GM23338 (cell line): ENCODE measurements around the gene MYH15. TPM values are rescaled to one million over a fixed set of nuclear protein-coding genes. Genes with fewer than 3 reads are reported as not detected.

ENCODE experiments used
- ATAC-seq: fragments of 200-7000 bp; cut with Tn5 transposase; 3 replicates; pipeline ENCODE4 v1.9.1; 2020
- DNase-seq: peaks from one replicate; pipeline ENCODE4 v3.0.0-alpha.2; 2015; ENCODE audit warnings: low spot score
- H2AFZ ChIP-seq: fragments of 200-600 bp; sonication (generic); 2 replicates; pipeline ENCODE4 v1.8.0; 2016; ENCODE audit warnings: antibody characterized with exemption, mild to moderate bottlenecking, moderate library complexity
- H3F3A ChIP-seq: fragments of 200-600 bp; sonication (generic); replicated peaks from 2 replicates; pipeline ENCODE4 v1.8.0; 2017; ENCODE audit warnings: antibody characterized with exemption, mixed run types, low read depth
- H3K27ac ChIP-seq: fragments of 200-600 bp; sonication (generic); 2 replicates; pipeline ENCODE4 v1.6.1; 2016; ENCODE audit warnings: low read depth
- H3K27me3 ChIP-seq: fragments of 200-600 bp; sonication (generic); 2 replicates; pipeline ENCODE4 v1.8.0; 2016; ENCODE audit warnings: mild to moderate bottlenecking, mixed run types, moderate library complexity; ENCODE audit not compliant: insufficient read depth
- H3K36me3 ChIP-seq: fragments of 200-600 bp; sonication (generic); 2 replicates; pipeline ENCODE4 v1.8.0; 2016; ENCODE audit warnings: mild to moderate bottlenecking; ENCODE audit not compliant: insufficient read depth
- H3K4me1 ChIP-seq: fragments of 200-600 bp; sonication (generic); 2 replicates; pipeline ENCODE4 v1.8.0; 2016; ENCODE audit warnings: mild to moderate bottlenecking, moderate library complexity; ENCODE audit not compliant: insufficient read depth
- H3K4me2 ChIP-seq: fragments of 200-600 bp; sonication (generic); 2 replicates; pipeline ENCODE4 v1.7.1; 2017; ENCODE audit warnings: mixed run types
- H3K4me3 ChIP-seq: fragments of 200-600 bp; sonication (generic); 2 replicates; pipeline ENCODE4 v1.6.1; 2016; ENCODE audit warnings: mixed run types
- H3K79me2 ChIP-seq: fragments of 200-600 bp; sonication (generic); replicated peaks from 2 replicates; pipeline ENCODE4 v1.8.0; 2017; ENCODE audit warnings: mild to moderate bottlenecking; ENCODE audit not compliant: insufficient read depth
- H3K9me2 ChIP-seq: fragments of 200-600 bp; sonication (generic); 2 replicates; pipeline ENCODE4 v1.8.0; 2017; ENCODE audit not compliant: insufficient read depth
- H4K20me1 ChIP-seq: fragments of 200-600 bp; sonication (generic); replicated peaks from 2 replicates; pipeline ENCODE4 v1.8.0; 2017; ENCODE audit warnings: mild to moderate bottlenecking; ENCODE audit not compliant: insufficient read depth
- H3K27ac Mint-ChIP-seq: 2 replicates; pipeline ENCODE4 v1.8.0; 2020; ENCODE audit warnings: inconsistent platforms, mild to moderate bottlenecking, moderate library complexity, mixed read lengths
- H3K27me3 Mint-ChIP-seq: 3 replicates; pipeline ENCODE4 v1.8.0; 2022; ENCODE audit warnings: low read depth, mild to moderate bottlenecking, moderate library complexity, mixed read lengths, inconsistent platforms; ENCODE audit not compliant: insufficient read depth, poor library complexity
- H3K36me3 Mint-ChIP-seq: 3 replicates; pipeline ENCODE4 v1.8.0; 2021; ENCODE audit warnings: low read depth, mild to moderate bottlenecking, inconsistent platforms, moderate library complexity, mixed read lengths
- H3K4me1 Mint-ChIP-seq: 3 replicates; pipeline ENCODE4 v1.8.0; 2020; ENCODE audit warnings: mild to moderate bottlenecking, inconsistent platforms, mixed read lengths
- H3K4me3 Mint-ChIP-seq: 3 replicates; pipeline ENCODE4 v1.8.0; 2021; ENCODE audit warnings: moderate library complexity, mild to moderate bottlenecking, inconsistent platforms, mixed read lengths
- H3K9me3 Mint-ChIP-seq: 3 replicates; pipeline ENCODE4 v1.8.0; 2020; ENCODE audit warnings: moderate library complexity, mild to moderate bottlenecking, inconsistent platforms, mixed read lengths
- CREB1 ChIP-seq: fragments of 250-450 bp; sonication (Bioruptor Pico); IDR thresholded peaks from 2 replicates; pipeline ENCODE4 v1.5.0; 2020; ENCODE audit warnings: low read depth, mild to moderate bottlenecking, moderate library complexity
- EZH2 ChIP-seq: fragments of 200-600 bp; sonication (generic); IDR thresholded peaks from one replicate; pipeline ENCODE4 v1.8.0; 2017; ENCODE audit warnings: antibody characterized with exemption, mild to moderate bottlenecking, low read depth; ENCODE audit not compliant: unreplicated experiment
- EZH2phosphoT487 ChIP-seq: fragments of 200-600 bp; sonication (generic); IDR thresholded peaks from one replicate; pipeline ENCODE4 v1.8.1; 2018; ENCODE audit warnings: antibody characterized with exemption; ENCODE audit not compliant: unreplicated experiment
- JUNB ChIP-seq: IDR thresholded peaks from one replicate; pipeline ENCODE4 v1.6.1; 2016; ENCODE audit warnings: antibody characterized with exemption; ENCODE audit not compliant: unreplicated experiment
- NANOG ChIP-seq: IDR thresholded peaks from 2 replicates; pipeline ENCODE4 v1.6.1; 2016; ENCODE audit warnings: antibody characterized with exemption, borderline replicate concordance
- POLR2AphosphoS5 ChIP-seq: IDR thresholded peaks from 2 replicates; pipeline ENCODE4 v1.6.1; 2016; ENCODE audit warnings: antibody characterized with exemption, low read depth
- STAT1 ChIP-seq: IDR thresholded peaks from one replicate; pipeline ENCODE4 v1.6.1; 2016; ENCODE audit warnings: antibody characterized with exemption; ENCODE audit not compliant: unreplicated experiment
- ZNF114 ChIP-seq: fragments of 250-450 bp; sonication (Bioruptor Pico); IDR thresholded peaks from 2 replicates; pipeline ENCODE4 v1.5.0; 2020; ENCODE audit warnings: mild to moderate bottlenecking, moderate library complexity
- ZNF331 ChIP-seq: fragments of 250-450 bp; sonication (Bioruptor Pico); IDR thresholded peaks from 2 replicates; pipeline ENCODE4 v1.5.0; 2020; ENCODE audit warnings: low read depth, mild to moderate bottlenecking, moderate library complexity
- polyA plus RNA-seq: library from polyadenylated mRNA; unstranded; fragments of >200 nt; fragmentation: Nextera tagmentation; extraction: Ambion mirVana; gene quantifications from 2 replicates; pipeline ENCODE4 v1.2.1, GENCODE V29; 2016
- total RNA-seq: library from RNA; depleted of rRNA; stranded (reverse); fragments of >200 nt; shearing (Covaris generic); gene quantifications from 2 replicates; pipeline ENCODE4 v1.2.3, GENCODE V29; 2014
- TF ChIP-seq, protein P1 (sequence below): IDR thresholded peaks from 2 replicates; pipeline ENCODE4 v1.6.1; 2016; ENCODE audit warnings: antibody characterized with exemption
- TF ChIP-seq, protein P2 (sequence below): fragments of 250-450 bp; sonication (Bioruptor Pico); IDR thresholded peaks from 2 replicates; pipeline ENCODE4 v1.5.0; 2020; ENCODE audit warnings: mild to moderate bottlenecking, moderate library complexity
- TF ChIP-seq, protein P3 (sequence below), 2 experiments: fragments of 200-600 bp in 1 of 2; sonication (generic) in 1 of 2; conservative IDR thresholded peaks; 2 replicates each; pipeline versions ENCODE4 v1.5.1 to v1.6.1; 2016 to 2017; ENCODE audit warnings: antibody characterized with exemption in 2 of 2, low read depth in 2 of 2, mild to moderate bottlenecking in 2 of 2, moderate library complexity in 1 of 2
- TF ChIP-seq, protein P4 (sequence below): IDR thresholded peaks from one replicate; pipeline ENCODE4 v1.6.1; 2018; ENCODE audit warnings: antibody characterized with exemption; ENCODE audit not compliant: unreplicated experiment

Gene MYH15
- total and polyA plus RNA-seq, 2 experiments from 2014 or later, result 0.07 TPM; not detected in 1

DNA sequence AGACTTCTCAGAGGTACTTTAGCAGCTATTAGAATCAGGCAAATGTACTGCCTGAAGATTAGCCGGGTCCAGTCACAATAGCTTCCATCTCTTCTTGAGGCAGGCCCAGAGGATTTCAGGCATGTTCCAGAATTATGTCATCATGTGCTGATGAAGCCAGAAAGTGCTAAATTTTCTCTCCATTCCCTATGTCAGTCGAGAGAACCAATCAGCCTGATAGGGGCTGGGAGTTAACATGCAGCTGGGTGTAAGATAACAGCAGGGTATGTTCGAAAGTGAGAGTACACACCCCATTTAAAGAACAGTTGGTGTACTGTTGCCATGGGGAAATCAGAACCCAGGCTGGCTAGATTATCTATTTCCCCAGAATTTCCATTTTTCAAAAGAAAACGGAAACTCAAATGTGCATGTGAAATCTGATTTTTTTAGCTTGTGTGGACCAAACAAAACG is 48.7 kb downstream of the MYH15 start:
- no peak overlapping the region for H3K4me3 Mint-ChIP-seq
- no peak for ATAC-seq
- Histone ChIP-seq H3K36me3 (no peaks in the 10 kb centered on the region), H3K4me1 (peaks cover 7% of the 10 kb centered on the region; the same call in 1 of the 2 replicates), H3K4me2 (no peak overlapping the region), H4K20me1 (no peaks in the 10 kb centered on the region), H3K9me2 (no peaks in the 10 kb centered on the region), H3K4me3 (no peak overlapping the region), H3F3A (no peaks in the 10 kb centered on the region), H3K27ac (no peak overlapping the region), H3K27me3 (no peaks in the 10 kb centered on the region), H3K79me2 (no peaks in the 10 kb centered on the region), H2AFZ (peak overlapping the region; percentile 82; the same call in 1 of the 2 replicates)
- no peak for DNase-seq
- no peaks in the 10 kb centered on the region for H3K9me3 Mint-ChIP-seq
- H3K4me1 Mint-ChIP-seq, result peaks cover 10% of the 10 kb centered on the region; the same call in 2 of the 3 replicates
- H3K27me3 Mint-ChIP-seq, result no peaks in the 10 kb centered on the region
- no peaks in the 10 kb centered on the region for H3K36me3 Mint-ChIP-seq
- H3K27ac Mint-ChIP-seq, result no peak overlapping the region
- TF ChIP-seq, protein P1, sequence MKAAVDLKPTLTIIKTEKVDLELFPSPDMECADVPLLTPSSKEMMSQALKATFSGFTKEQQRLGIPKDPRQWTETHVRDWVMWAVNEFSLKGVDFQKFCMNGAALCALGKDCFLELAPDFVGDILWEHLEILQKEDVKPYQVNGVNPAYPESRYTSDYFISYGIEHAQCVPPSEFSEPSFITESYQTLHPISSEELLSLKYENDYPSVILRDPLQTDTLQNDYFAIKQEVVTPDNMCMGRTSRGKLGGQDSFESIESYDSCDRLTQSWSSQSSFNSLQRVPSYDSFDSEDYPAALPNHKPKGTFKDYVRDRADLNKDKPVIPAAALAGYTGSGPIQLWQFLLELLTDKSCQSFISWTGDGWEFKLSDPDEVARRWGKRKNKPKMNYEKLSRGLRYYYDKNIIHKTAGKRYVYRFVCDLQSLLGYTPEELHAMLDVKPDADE, result no peak
- TF ChIP-seq, protein P2, sequence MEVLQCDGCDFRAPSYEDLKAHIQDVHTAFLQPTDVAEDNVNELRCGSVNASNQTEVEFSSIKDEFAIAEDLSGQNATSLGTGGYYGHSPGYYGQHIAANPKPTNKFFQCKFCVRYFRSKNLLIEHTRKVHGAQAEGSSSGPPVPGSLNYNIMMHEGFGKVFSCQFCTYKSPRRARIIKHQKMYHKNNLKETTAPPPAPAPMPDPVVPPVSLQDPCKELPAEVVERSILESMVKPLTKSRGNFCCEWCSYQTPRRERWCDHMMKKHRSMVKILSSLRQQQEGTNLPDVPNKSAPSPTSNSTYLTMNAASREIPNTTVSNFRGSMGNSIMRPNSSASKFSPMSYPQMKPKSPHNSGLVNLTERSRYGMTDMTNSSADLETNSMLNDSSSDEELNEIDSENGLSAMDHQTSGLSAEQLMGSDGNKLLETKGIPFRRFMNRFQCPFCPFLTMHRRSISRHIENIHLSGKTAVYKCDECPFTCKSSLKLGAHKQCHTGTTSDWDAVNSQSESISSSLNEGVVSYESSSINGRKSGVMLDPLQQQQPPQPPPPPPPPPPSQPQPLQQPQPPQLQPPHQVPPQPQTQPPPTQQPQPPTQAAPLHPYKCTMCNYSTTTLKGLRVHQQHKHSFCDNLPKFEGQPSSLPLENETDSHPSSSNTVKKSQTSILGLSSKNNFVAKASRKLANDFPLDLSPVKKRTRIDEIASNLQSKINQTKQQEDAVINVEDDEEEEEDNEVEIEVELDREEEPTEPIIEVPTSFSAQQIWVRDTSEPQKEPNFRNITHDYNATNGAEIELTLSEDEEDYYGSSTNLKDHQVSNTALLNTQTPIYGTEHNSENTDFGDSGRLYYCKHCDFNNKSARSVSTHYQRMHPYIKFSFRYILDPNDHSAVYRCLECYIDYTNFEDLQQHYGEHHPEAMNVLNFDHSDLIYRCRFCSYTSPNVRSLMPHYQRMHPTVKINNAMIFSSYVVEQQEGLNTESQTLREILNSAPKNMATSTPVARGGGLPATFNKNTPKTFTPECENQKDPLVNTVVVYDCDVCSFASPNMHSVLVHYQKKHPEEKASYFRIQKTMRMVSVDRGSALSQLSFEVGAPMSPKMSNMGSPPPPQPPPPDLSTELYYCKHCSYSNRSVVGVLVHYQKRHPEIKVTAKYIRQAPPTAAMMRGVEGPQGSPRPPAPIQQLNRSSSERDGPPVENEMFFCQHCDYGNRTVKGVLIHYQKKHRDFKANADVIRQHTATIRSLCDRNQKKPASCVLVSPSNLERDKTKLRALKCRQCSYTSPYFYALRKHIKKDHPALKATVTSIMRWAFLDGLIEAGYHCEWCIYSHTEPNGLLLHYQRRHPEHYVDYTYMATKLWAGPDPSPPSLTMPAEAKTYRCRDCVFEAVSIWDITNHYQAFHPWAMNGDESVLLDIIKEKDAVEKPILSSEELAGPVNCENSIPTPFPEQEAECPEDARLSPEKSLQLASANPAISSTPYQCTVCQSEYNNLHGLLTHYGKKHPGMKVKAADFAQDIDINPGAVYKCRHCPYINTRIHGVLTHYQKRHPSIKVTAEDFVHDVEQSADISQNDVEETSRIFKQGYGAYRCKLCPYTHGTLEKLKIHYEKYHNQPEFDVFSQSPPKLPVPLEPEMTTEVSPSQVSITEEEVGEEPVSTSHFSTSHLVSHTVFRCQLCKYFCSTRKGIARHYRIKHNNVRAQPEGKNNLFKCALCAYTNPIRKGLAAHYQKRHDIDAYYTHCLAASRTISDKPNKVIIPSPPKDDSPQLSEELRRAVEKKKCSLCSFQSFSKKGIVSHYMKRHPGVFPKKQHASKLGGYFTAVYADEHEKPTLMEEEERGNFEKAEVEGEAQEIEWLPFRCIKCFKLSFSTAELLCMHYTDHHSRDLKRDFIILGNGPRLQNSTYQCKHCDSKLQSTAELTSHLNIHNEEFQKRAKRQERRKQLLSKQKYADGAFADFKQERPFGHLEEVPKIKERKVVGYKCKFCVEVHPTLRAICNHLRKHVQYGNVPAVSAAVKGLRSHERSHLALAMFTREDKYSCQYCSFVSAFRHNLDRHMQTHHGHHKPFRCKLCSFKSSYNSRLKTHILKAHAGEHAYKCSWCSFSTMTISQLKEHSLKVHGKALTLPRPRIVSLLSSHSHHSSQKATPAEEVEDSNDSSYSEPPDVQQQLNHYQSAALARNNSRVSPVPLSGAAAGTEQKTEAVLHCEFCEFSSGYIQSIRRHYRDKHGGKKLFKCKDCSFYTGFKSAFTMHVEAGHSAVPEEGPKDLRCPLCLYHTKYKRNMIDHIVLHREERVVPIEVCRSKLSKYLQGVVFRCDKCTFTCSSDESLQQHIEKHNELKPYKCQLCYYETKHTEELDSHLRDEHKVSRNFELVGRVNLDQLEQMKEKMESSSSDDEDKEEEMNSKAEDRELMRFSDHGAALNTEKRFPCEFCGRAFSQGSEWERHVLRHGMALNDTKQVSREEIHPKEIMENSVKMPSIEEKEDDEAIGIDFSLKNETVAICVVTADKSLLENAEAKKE (CRISPR knock-in tag), result no peak
- TF ChIP-seq POLR2AphosphoS5 (no peak), JUNB (no peak), ZNF331 (CRISPR knock-in tag) (no peak), EZH2phosphoT487 (no peak), CREB1 (CRISPR knock-in tag) (no peak), NANOG (no peak), STAT1 (no peak), ZNF114 (CRISPR knock-in tag) (no peak), EZH2 (no peak)
- TF ChIP-seq, protein P3, sequence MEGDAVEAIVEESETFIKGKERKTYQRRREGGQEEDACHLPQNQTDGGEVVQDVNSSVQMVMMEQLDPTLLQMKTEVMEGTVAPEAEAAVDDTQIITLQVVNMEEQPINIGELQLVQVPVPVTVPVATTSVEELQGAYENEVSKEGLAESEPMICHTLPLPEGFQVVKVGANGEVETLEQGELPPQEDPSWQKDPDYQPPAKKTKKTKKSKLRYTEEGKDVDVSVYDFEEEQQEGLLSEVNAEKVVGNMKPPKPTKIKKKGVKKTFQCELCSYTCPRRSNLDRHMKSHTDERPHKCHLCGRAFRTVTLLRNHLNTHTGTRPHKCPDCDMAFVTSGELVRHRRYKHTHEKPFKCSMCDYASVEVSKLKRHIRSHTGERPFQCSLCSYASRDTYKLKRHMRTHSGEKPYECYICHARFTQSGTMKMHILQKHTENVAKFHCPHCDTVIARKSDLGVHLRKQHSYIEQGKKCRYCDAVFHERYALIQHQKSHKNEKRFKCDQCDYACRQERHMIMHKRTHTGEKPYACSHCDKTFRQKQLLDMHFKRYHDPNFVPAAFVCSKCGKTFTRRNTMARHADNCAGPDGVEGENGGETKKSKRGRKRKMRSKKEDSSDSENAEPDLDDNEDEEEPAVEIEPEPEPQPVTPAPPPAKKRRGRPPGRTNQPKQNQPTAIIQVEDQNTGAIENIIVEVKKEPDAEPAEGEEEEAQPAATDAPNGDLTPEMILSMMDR (conservative IDR thresholded peaks at IDR 0.05; ENCODE audit: low read depth in 2 of 2), result no peak
- TF ChIP-seq, protein P4, sequence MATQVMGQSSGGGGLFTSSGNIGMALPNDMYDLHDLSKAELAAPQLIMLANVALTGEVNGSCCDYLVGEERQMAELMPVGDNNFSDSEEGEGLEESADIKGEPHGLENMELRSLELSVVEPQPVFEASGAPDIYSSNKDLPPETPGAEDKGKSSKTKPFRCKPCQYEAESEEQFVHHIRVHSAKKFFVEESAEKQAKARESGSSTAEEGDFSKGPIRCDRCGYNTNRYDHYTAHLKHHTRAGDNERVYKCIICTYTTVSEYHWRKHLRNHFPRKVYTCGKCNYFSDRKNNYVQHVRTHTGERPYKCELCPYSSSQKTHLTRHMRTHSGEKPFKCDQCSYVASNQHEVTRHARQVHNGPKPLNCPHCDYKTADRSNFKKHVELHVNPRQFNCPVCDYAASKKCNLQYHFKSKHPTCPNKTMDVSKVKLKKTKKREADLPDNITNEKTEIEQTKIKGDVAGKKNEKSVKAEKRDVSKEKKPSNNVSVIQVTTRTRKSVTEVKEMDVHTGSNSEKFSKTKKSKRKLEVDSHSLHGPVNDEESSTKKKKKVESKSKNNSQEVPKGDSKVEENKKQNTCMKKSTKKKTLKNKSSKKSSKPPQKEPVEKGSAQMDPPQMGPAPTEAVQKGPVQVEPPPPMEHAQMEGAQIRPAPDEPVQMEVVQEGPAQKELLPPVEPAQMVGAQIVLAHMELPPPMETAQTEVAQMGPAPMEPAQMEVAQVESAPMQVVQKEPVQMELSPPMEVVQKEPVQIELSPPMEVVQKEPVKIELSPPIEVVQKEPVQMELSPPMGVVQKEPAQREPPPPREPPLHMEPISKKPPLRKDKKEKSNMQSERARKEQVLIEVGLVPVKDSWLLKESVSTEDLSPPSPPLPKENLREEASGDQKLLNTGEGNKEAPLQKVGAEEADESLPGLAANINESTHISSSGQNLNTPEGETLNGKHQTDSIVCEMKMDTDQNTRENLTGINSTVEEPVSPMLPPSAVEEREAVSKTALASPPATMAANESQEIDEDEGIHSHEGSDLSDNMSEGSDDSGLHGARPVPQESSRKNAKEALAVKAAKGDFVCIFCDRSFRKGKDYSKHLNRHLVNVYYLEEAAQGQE, result no peak
